Measurements from ENCODE around the gene DCC.

The DCC gene

DNA sequence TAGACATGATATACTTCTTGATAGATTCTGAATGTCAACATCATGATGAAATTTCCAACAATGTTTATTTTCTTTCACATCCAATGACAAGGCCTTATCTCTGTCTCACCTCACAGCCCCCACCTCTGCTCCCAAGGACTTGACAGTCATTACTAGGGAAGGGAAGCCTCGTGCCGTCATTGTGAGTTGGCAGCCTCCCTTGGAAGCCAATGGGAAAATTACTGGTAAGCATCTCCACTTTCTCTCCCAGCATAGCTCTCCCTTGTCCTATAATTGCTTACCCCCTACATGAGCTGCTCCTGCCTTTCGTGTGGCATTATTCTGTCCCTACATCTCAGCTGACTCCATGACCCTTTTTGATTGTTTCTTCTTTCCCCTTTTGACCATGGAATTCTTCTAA is 1062.7 kb downstream of the DCC start:
- DNase-seq (ENCODE audit: low read depth) = no peak
- TF ChIP-seq, protein P1, sequence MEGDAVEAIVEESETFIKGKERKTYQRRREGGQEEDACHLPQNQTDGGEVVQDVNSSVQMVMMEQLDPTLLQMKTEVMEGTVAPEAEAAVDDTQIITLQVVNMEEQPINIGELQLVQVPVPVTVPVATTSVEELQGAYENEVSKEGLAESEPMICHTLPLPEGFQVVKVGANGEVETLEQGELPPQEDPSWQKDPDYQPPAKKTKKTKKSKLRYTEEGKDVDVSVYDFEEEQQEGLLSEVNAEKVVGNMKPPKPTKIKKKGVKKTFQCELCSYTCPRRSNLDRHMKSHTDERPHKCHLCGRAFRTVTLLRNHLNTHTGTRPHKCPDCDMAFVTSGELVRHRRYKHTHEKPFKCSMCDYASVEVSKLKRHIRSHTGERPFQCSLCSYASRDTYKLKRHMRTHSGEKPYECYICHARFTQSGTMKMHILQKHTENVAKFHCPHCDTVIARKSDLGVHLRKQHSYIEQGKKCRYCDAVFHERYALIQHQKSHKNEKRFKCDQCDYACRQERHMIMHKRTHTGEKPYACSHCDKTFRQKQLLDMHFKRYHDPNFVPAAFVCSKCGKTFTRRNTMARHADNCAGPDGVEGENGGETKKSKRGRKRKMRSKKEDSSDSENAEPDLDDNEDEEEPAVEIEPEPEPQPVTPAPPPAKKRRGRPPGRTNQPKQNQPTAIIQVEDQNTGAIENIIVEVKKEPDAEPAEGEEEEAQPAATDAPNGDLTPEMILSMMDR (IDR thresholded peaks at IDR 0.05; ENCODE audit: insufficient read depth, low read depth, low read length, missing control alignments) = no peak
- no peak overlapping the region for H3K4me3 ChIP-seq (ENCODE audit: low read depth, low read length)

DNA sequence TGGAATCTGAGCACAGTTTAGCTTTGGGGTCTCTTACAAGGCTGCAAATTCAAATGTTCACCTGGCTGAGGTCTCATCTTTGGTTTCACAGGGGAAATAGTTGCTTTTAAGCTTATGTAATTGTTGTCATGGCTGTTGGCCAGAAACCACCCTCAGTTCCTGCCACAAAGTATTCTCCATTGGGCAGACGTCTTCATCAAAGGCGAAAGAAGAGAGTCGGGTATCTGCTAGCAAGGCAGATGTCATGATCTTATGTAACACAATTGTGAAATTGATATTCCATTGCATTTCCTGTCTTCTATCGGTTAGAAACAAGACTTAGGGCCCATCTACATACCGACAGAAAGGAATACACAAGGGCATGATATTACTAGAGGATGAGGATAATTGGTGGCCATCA is 1068.3 kb downstream of the DCC start:
- no peak overlapping the region for H3K4me3 ChIP-seq (ENCODE audit: low read depth, low read length)
- TF ChIP-seq, protein P1 (IDR thresholded peaks at IDR 0.05; ENCODE audit: insufficient read depth, low read depth, low read length, missing control alignments) = no peak
- no peak for DNase-seq (ENCODE audit: low read depth)

DNA sequence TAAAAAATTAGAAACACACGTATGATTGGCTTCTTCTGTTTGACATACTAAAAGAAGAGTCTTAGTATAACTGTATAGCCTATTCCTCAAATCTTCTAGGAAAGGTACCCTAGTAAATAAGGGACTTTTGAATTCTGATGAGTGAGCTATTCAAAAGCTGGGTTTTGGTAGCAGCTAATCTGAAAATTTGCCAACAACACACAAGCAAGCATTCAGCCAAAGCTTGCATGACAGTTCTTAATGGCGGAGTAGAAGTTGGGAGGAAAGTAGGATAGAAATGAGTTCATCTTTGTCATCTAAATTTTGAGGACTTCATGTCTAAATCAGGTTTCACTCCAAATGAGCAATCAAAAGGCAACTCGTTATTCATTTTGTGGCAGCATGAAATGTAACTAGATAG is 1071.5 kb downstream of the DCC start:
- TF ChIP-seq, protein P1 (IDR thresholded peaks at IDR 0.05; ENCODE audit: insufficient read depth, low read depth, low read length, missing control alignments) = no peak

DNA sequence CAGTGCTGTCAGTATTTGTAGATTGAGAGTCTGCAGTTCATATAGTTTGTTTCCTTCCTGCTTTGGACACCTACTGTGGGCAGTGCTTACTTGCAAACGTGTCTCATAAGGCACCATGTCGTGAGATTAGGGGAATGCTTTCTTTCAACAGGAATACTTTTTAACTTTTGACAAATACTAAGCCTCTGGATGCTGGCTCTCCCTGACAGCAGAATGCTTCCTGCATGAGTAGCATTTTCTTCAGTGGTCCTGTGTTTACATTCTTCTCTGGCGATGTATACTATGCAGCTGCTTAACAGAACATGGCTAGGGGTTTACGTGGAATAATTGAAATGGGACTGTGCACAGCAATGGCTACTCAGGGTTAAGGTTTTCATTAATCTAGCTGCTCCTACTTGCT is 1077.0 kb downstream of the DCC start:
- DNase-seq (ENCODE audit: low read depth) = no peak
- TF ChIP-seq, protein P1 (IDR thresholded peaks at IDR 0.05; ENCODE audit: insufficient read depth, low read depth, low read length, missing control alignments) = no peak
- no peak overlapping the region for H3K4me3 ChIP-seq (ENCODE audit: low read depth, low read length)

More for the DNA sequence above, 1071.5 kb downstream of the DCC start:
- H3K4me3 ChIP-seq (ENCODE audit: low read depth, low read length) = no peak overlapping the region
- DNase-seq (ENCODE audit: low read depth) = no peak

DNA sequence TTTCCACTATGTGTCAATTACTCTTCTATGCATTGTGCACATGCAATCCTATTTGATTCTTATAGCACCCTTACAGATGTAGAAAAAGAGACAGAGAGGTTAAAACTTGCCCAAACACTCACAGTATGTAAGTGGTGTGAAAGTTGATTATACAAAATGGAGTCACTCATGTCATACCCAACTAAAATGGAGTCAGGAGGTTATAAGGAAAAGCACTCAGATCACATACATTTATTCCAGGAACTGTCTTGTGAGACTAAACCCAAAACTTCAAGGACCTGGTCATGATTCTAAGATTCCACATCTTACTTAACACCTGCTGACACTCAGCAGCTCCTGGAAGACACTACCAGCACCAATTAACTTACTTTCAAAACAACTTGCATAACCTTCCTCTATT is 1081.9 kb downstream of the DCC start:
- TF ChIP-seq, protein P1 (IDR thresholded peaks at IDR 0.05; ENCODE audit: insufficient read depth, low read depth, low read length, missing control alignments) = no peak
- no peak overlapping the region for H3K4me3 ChIP-seq (ENCODE audit: low read depth, low read length)
- no peak for DNase-seq (ENCODE audit: low read depth)

DNA sequence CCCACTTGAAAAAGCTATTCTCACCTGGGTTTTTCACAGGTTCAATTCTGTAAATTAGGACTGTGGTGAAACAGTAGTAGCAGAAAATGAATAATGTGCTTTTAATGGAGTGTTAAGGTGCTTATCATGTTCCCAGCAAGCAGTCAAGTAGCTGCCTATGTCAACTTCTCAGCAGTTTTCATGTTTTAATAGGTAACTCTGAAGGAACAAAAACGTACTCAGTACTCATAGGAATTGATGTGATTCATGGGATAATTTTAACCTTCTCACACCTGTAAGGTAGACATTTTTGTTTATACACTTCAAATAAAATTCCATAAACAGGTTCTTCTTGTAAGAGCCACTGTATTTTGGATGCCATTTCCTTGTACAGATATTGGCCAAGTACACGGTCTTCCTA is 1082.9 kb downstream of the DCC start:
- DNase-seq (ENCODE audit: low read depth) = no peak
- TF ChIP-seq, protein P1 (IDR thresholded peaks at IDR 0.05; ENCODE audit: insufficient read depth, low read depth, low read length, missing control alignments) = no peak
- no peak overlapping the region for H3K4me3 ChIP-seq (ENCODE audit: low read depth, low read length)

DNA sequence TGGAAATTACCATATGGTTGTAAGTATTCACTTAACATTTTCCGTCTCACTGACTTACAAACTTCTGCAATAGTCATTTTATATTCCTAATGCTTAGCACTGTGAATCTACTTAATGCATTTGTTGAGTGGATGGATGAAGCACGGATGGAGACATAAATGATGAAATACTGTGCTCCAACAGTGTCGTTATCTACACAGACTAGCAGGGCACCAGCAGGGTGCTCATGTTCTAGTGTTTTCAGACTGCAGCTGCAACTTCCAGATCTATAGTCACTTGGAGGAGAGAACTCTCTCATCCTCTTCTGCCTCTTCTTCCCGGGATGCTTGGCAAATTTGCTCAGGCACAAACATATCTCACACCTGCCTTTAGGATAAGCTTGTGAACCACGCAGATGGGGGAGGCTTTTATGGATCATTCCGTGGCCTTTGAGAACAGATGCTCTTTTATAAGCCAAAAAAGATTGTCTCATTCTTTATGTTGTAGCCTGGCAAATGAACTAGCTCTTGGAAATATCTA is 1086.7 kb downstream of the DCC start:
- no peak overlapping the region for H3K4me3 ChIP-seq (ENCODE audit: low read depth, low read length)
- no peak for DNase-seq (ENCODE audit: low read depth)
- TF ChIP-seq, protein P1 (IDR thresholded peaks at IDR 0.05; ENCODE audit: insufficient read depth, low read depth, low read length, missing control alignments) = no peak

Data from GM12865 (cell line).